DND-41 (cell line): ENCODE data around the gene IGSF21.

Experiments used
- CTCF ChIP-seq: IDR thresholded peaks from 2 replicates; pipeline ENCODE4 v1.5.1; 2012; ENCODE audit warnings: borderline replicate concordance, low read length, moderate library complexity, mild to moderate bottlenecking; ENCODE audit not compliant: poor library complexity, severe bottlenecking; ENCODE audit errors: extremely low read depth
- EZH2 ChIP-seq: IDR thresholded peaks from 3 replicates; pipeline ENCODE4 v1.6.1; 2012; ENCODE audit warnings: borderline replicate concordance, low read depth, mild to moderate bottlenecking, moderate library complexity, low read length, inconsistent platforms; ENCODE audit not compliant: severe bottlenecking

GRCh38 chr1:18408656-18409370 is 301.2 kb downstream of the IGSF21 start:
- TF ChIP-seq CTCF, result no peak
- TF ChIP-seq EZH2, result no peak
